GM12872 (cell line): Measurements from ENCODE around the gene TRABD.

Experiments
- CTCF ChIP-seq: IDR thresholded peaks from 3 replicates; pipeline ENCODE4 v1.5.1; 2011; ENCODE audit warnings: low read depth, mild to moderate bottlenecking, low read length, moderate library complexity; ENCODE audit not compliant: insufficient read depth

The TRABD gene

GRCh38 chr22:50242406-50242949 is 56.8 kb downstream of the TRABD start:
- TF ChIP-seq CTCF: no peak

GRCh38 chr22:50243685-50244419 is 58.1 kb downstream of the TRABD start:
- TF ChIP-seq CTCF: no peak

GRCh38 chr22:50244420-50245213 is 58.9 kb downstream of the TRABD start, which contains the start of gene TUBGCP6:
TUBGCP6 (minus strand) TSS chr22:50245023; CDS start chr22:50244459, 564 bp downstream.
- TF ChIP-seq CTCF: peak; percentile 43; the same call in 2 of the 3 replicates

- no peak for TF ChIP-seq CTCF
These were observed 59.7 kb downstream of the TRABD start for GRCh38 chr22:50245214-50246072.

GRCh38 chr22:50246242-50247175 is 60.8 kb downstream of the TRABD start:
- peak; percentile 38; the same call in 2 of the 3 replicates for TF ChIP-seq CTCF

GRCh38 chr22:50247748-50248147 is 62.0 kb downstream of the TRABD start:
- no peak for TF ChIP-seq CTCF
